HCT116 (cell line): ENCODE measurements around the gene OR2A42. TPM values are rescaled to one million over a fixed set of nuclear protein-coding genes. Genes with fewer than 3 reads are reported as not detected.
"Not testable (repeated sequence)": the region's sequence is repeated elsewhere in the genome, so short reads cannot be mapped to it uniquely, and the experiment has no call there.

ENCODE experiments used
- ATAC-seq: fragments of 200-7000 bp; cut with Tn5 transposase; 2 replicates; pipeline ENCODE4 v1.9.1; 2020; ENCODE audit warnings: mild to moderate bottlenecking, moderate library complexity
- BruUV-seq: library from RNA; stranded (reverse); fragments of 400-500 nt; replicated peaks from 2 replicates; lab custom pipeline; 2021; lab: Mats Ljungman, UMichigan
- CTCF ChIA-PET: fragments of 300-600 bp; sonication (Branson Sonifier 250); formaldehyde crosslinking; loops from one replicate; lab custom pipeline; 2021; ENCODE audit warnings: antibody characterized with exemption; lab: Charles Lee
- POLR2A ChIA-PET: fragments of 300-600, 350-600 bp; sonication (Branson Sonifier 250); formaldehyde crosslinking; loops from one replicate; lab custom pipeline; 2021; ENCODE audit warnings: antibody characterized with exemption; lab: Charles Lee
- RAD21 ChIA-PET, 2 experiments: fragments of 300-600 bp; sonication (Branson Sonifier 250); formaldehyde crosslinking; loops; one replicate each; lab custom pipeline; 2023; ENCODE audit warnings: low total read pairs in 2 of 2; ENCODE audit not compliant: uncharacterized antibody in 2 of 2, unreplicated experiment in 2 of 2, low non-redundant PET in 1 of 2; lab: Charles Lee
- DNase-seq: peaks from one replicate; pipeline ENCODE4 v3.0.0-alpha.2; 2010; ENCODE audit warnings: low read depth, low spot score
- H2AFZ ChIP-seq: fragments of 200-600 bp; shearing (Covaris generic), sonication (generic); 2 replicates; pipeline ENCODE4 v1.6.1; 2017; ENCODE audit warnings: low read depth, mixed run types, mixed read lengths, antibody characterized with exemption, low read length; ENCODE audit not compliant: poor library complexity, severe bottlenecking
- H3K27ac ChIP-seq: 2 replicates; pipeline ENCODE4 v1.5.1; 2012; ENCODE audit warnings: low read depth, low read length
- H3K27me3 ChIP-seq: fragments of 200-600 bp; sonication (generic); 2 replicates; pipeline ENCODE4 v1.6.1; 2016; ENCODE audit warnings: mixed run types, low read length, mixed read lengths; ENCODE audit not compliant: insufficient read depth
- H3K36me3 ChIP-seq, 2 experiments: fragments of 200-500 bp in 1 of 2; fragments of 200-600 bp in 1 of 2; sonication (Bioruptor generic) in 1 of 2; sonication (generic) in 1 of 2; 2 replicates each; pipeline versions ENCODE4 v1.5.1 to v1.6.1; 2014 to 2016; ENCODE audit warnings: low read length in 2 of 2, inconsistent platforms in 1 of 2, mixed read lengths in 1 of 2, mixed run types in 1 of 2; ENCODE audit not compliant: insufficient read depth in 2 of 2, control insufficient read depth in 1 of 2
- H3K4me1 ChIP-seq, 2 experiments: fragments of 200-600 bp in 1 of 2; sonication (generic) in 1 of 2; 2 replicates each; pipeline versions ENCODE4 v1.5.1 to v1.6.1; 2012 to 2017; ENCODE audit warnings: low read length in 2 of 2, inconsistent platforms in 1 of 2, mild to moderate bottlenecking in 1 of 2, mixed read lengths in 1 of 2, mixed run types in 1 of 2, moderate library complexity in 1 of 2; ENCODE audit not compliant: insufficient read depth in 2 of 2, control insufficient read depth in 1 of 2
- H3K4me2 ChIP-seq: fragments of 200-600 bp; sonication (generic); 2 replicates; pipeline ENCODE4 v1.6.1; 2017; ENCODE audit warnings: mixed run types, low read length, mixed read lengths
- H3K4me3 ChIP-seq, 2 experiments: fragments of 200-600 bp in 1 of 2; sonication (generic) in 1 of 2; replicated peaks in 1 of 2; 2 replicates each; pipeline ENCODE4 v1.5.1; 2011 to 2016; ENCODE audit warnings: low read length in 2 of 2, control low read depth in 1 of 2, low read depth in 1 of 2, mild to moderate bottlenecking in 1 of 2, mixed read lengths in 1 of 2, mixed run types in 1 of 2
- H3K79me2 ChIP-seq: fragments of 200-600 bp; sonication (generic); 2 replicates; pipeline ENCODE4 v1.6.1; 2017; ENCODE audit warnings: mild to moderate bottlenecking, mixed run types, low read length, moderate library complexity, mixed read lengths; ENCODE audit not compliant: insufficient read depth
- H3K9ac ChIP-seq: fragments of 200-600 bp; sonication (generic); 2 replicates; pipeline ENCODE4 v1.6.1; 2016; ENCODE audit warnings: low read length, mixed read lengths
- H3K9me2 ChIP-seq: fragments of 200-600 bp; sonication (generic), shearing (Covaris generic); 2 replicates; pipeline ENCODE4 v1.6.1; 2017; ENCODE audit warnings: mixed run types, mild to moderate bottlenecking, moderate library complexity; ENCODE audit not compliant: insufficient read depth
- H3K9me3 ChIP-seq, 2 experiments: fragments of 200-500 bp in 1 of 2; fragments of 200-600 bp in 1 of 2; sonication (Bioruptor generic) in 1 of 2; sonication (generic) in 1 of 2; 2 replicates each; pipeline ENCODE4 v1.6.1; 2014 to 2017; ENCODE audit warnings: low read length in 2 of 2, mixed read lengths in 2 of 2, inconsistent platforms in 1 of 2, low read depth in 1 of 2, mild to moderate bottlenecking in 1 of 2, mixed run types in 1 of 2, moderate library complexity in 1 of 2; ENCODE audit not compliant: control insufficient read depth in 1 of 2, insufficient read depth in 1 of 2
- H4K20me1 ChIP-seq: fragments of 200-600 bp; sonication (generic), shearing (Covaris generic); 2 replicates; pipeline ENCODE4 v1.6.1; 2017; ENCODE audit warnings: mixed run types, mild to moderate bottlenecking, moderate library complexity; ENCODE audit not compliant: insufficient read depth
- intact Hi-C: fragments of 100-400 bp; cut with micrococcal nuclease; formaldehyde crosslinking; loops from 2 replicates; pipeline ENCODE4 v1.10.0; 2022
- total RNA-seq: library from RNA; stranded (reverse); gene quantifications from one replicate; pipeline ENCODE4 v1.2.1, GENCODE V29; 2021; ENCODE audit not compliant: unreplicated experiment

The OR2A42 gene
- total RNA-seq, 1 experiment from 2014 or later, result not detected

DNA sequence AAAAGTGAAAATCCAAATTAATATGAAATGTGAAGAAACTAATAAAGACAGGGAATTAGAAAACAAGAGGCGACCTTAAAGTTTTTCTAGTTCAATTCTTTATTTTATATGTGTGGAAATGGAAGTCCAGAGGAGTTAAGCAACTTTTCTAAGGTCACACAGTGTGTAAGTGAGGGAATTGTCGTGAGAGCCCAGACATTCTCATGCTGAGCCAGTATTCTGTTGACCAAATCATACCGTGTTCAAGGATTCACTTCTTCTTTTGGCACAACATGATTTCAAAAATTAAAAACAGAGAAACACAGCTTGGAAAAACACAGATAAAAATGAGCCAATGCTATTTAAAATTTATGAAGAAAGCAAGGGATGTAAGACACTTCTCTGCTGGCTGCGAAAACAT lies 12.5 kb downstream of the OR2A42 start:
- H3K4me1 ChIP-seq, H3K9me3 ChIP-seq, H3K27ac ChIP-seq, H3K36me3 ChIP-seq, H4K20me1 ChIP-seq, H3K9me2 ChIP-seq, POLR2A ChIA-PET, ATAC-seq, DNase-seq, RAD21 ChIA-PET, H3K9ac ChIP-seq, H3K4me3 ChIP-seq, H3K4me2 ChIP-seq, BruUV-seq, H3K27me3 ChIP-seq, CTCF ChIA-PET, H3K79me2 ChIP-seq, H2AFZ ChIP-seq, intact Hi-C loops: not testable (repeated sequence)

DNA sequence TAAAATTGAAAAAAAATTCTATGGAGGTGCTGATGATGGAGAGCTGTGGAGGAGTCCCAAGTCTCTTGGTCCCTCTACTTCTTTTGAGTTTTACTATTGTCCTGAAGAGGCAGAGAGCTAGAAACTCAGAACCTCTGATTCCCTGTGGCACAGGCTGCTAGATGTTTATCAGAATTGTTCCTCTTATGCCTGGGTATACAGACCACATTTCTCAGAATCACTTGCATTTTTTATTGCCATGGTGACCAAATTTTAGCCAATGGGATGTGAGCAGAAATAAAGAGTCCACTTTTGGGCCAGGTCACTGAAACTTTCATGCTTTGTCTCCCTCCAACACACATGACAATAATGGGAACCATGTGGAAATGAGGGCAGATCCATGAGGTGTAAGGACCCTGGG lies 15.7 kb downstream of the OR2A42 start:
- H3K9me2 ChIP-seq, ATAC-seq, H3K4me1 ChIP-seq, H3K9ac ChIP-seq, H3K4me2 ChIP-seq, intact Hi-C loops, H3K9me3 ChIP-seq, BruUV-seq, CTCF ChIA-PET, POLR2A ChIA-PET, H3K4me3 ChIP-seq, H2AFZ ChIP-seq, H3K27ac ChIP-seq, RAD21 ChIA-PET, H3K79me2 ChIP-seq, H4K20me1 ChIP-seq, H3K36me3 ChIP-seq, DNase-seq, H3K27me3 ChIP-seq: not testable (repeated sequence)

DNA sequence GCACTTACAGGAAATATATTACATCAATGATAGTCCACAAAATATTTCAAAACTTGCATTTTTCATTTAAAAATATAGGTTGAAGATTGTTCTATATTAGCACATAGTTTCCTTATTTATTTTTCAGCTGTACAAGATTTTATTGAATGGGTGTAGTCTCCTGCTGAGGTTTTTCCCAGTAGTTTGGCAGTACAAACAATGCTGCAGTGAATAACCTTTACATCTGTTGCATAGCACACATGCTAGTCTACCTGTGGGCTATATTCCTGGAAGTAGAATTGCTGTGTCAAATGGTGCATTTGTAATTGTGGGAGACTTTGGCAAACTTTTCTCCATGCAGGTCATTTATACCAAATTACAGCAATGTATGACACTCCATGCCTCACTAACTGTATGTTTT lies 18.9 kb downstream of the OR2A42 start:
- DNase-seq, H3K4me1 ChIP-seq, H4K20me1 ChIP-seq, BruUV-seq, RAD21 ChIA-PET, ATAC-seq, CTCF ChIA-PET, H3K9me2 ChIP-seq, H3K27me3 ChIP-seq, H3K9ac ChIP-seq, H3K36me3 ChIP-seq, H3K4me3 ChIP-seq, H3K9me3 ChIP-seq, H3K27ac ChIP-seq, POLR2A ChIA-PET, H3K79me2 ChIP-seq, intact Hi-C loops, H3K4me2 ChIP-seq, H2AFZ ChIP-seq: not testable (repeated sequence)

GRCh38 chr7:144219149-144219548 lies 20.3 kb downstream of the OR2A42 start:
- H3K9ac ChIP-seq, H3K9me3 ChIP-seq, H3K4me2 ChIP-seq, H2AFZ ChIP-seq, POLR2A ChIA-PET, BruUV-seq, RAD21 ChIA-PET, H3K27ac ChIP-seq, H3K4me1 ChIP-seq, H3K79me2 ChIP-seq, DNase-seq, H4K20me1 ChIP-seq, intact Hi-C loops, H3K9me2 ChIP-seq, H3K27me3 ChIP-seq, H3K4me3 ChIP-seq, H3K36me3 ChIP-seq: not testable (repeated sequence)
- ATAC-seq, result peak; percentile 69
- CTCF ChIA-PET, result interaction anchor here (0.6 kb wide), 1 partner anchor 113 kb away, joined by 6 read pairs; no protein-coding TSS in a partner anchor
